Kidney capillary endothelial cell (primary cell): ENCODE measurements around the gene RYR1.

Source experiments
- DNase-seq: peaks from one replicate; pipeline ENCODE4 v3.0.0-alpha.2; 2018; ENCODE audit warnings: low spot score

The RYR1 gene

DNA sequence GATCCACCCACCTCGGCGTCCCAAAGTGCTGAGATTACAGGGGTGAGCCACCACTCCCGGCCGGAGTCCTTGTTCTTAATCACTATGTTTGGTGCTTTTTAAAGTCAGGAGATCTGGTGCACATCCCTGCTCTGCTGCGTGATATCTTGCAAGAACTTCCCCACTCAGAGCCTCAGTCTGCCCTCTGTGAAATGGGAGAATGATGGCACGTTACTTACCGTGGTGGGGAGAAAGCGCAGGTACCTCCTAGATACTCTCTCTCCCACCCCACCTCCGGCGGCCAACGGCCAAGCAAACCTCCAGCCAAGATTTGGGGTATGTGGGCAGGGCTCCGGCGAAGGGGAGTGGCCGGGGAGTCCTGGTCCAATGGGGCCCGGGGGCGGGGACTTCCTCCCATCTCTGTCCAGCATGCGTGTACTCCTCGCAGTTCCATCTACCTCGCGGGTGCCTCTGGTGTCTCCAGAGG is at the start of gene RYR1:
Gene RYR1 (plus strand): TSS at position 424 of the 466 bp plus-strand sequence. CDS start 139 bp downstream, outside the sequence.
- DNase-seq, result no peak

DNA sequence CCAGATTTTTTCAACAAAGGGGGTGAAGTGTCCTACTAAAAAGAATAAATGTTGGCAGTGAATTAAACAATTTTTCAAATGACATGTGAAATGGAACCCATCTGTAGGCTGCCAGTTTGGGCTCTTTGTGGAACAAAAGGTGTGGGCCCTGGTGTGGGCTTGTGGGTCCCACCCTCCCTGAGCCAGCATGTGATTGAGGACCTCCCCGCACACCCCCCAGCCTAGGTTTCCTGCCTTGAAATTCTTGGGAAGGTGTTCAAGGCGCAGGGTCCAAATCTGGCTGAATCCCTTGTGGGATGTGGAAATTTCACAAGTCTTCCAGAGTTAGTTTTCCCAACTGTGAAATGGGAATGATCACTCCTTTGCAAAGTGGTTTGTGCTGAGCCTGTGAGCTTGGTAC is 49.7 kb upstream of the RYR1 start:
- DNase-seq, result no peak

DNA sequence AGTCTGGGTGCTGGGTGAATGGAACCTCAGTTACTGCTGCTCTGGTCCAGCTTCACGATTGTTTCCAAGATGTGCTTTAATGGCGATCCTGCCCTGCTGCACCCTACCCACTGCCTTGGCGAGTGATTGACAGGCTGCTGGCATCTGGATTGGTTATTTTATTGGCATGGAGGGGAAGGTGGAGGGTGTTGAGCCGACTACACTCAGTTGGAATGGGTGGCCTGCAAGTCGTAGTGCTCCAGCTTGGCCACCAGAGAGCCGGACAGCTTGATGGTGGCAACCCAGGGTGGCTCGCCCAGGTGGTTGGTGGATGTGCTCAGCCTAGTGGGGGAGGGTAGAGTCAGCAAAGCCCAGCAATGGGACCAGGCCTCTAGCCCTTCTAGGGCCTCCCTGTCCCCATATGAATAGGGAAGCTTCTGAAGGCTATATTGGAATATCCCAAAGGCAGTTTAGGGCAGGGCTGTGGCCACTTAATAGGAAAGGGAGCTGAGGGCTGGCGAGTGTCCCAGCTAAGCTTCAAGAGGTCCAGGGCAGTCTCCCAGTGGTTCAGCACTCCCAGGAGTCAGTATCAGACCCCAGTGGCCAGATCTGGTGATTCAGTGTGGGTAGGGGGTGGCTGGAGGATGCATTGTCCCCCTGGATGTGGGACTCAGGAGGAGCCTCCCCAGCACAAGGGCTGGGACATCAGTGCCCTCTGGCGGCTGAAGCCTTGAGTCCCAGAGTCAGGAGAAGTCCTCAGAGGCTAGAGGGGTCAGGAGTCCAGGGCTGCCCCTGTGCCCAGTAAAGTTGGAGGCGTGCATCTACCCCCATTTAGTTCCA is 49.1 kb upstream of the RYR1 start:
- DNase-seq, result no peak

DNA sequence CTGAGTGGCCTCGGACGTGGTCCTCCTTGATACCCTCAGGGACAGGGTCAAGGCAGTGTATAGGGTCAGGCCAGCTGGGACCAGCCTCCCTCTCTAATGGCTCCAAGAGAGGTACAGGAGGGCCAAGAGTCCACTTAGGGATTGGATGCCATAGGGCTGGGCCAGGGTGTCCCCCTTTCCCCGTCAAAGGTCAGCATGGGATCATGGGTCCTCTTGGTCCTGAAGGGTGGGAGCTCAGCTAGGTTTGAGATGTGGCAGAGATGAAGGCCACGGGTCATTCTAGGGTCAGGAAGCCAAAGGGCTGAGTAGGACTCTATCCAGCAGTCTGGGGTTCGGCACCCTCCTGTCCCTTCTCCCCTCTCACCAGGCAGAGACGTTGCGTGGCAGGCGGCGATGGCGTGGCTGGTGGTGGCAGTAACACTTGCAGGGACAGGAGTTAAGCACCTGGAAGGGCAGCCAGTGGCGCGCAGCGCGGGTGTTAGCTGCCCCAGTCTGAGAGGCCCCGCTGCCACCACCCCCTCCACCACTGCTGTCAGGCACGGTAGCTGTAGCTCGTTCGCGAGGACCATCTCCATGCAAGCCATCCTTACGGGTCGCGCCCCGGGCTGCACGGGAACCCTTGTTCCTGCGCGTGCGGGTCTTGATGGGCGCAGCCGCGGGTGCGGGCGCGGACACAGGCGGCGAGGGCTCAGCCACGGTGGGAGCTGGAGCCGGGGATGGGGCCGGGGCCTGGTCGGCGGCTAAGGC is 48.3 kb upstream of the RYR1 start:
- no peak for DNase-seq

DNA sequence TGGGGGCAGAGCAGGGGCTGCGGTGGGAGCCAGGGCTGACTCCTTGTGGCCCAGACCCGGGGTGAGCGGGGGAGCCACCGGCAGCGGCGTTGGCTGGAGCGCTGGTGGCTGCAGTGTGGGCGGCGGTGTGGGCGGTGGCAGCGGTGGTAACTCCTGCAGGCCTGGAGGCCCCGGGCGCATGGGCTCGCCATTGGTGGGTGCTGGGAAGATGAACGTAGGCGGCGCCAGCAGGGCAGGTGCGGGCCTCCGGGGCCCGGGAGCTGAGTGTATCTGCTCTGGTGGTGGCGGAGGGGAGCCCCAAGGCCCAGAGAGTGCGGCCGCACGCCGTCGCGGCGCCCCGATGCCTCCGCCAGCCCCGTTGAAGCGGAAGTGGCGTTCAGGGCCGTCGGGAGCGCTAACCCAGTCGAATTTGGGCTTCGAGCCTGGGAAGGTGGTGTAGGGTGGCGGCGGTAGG is 47.7 kb upstream of the RYR1 start:
- DNase-seq, result no peak

DNA sequence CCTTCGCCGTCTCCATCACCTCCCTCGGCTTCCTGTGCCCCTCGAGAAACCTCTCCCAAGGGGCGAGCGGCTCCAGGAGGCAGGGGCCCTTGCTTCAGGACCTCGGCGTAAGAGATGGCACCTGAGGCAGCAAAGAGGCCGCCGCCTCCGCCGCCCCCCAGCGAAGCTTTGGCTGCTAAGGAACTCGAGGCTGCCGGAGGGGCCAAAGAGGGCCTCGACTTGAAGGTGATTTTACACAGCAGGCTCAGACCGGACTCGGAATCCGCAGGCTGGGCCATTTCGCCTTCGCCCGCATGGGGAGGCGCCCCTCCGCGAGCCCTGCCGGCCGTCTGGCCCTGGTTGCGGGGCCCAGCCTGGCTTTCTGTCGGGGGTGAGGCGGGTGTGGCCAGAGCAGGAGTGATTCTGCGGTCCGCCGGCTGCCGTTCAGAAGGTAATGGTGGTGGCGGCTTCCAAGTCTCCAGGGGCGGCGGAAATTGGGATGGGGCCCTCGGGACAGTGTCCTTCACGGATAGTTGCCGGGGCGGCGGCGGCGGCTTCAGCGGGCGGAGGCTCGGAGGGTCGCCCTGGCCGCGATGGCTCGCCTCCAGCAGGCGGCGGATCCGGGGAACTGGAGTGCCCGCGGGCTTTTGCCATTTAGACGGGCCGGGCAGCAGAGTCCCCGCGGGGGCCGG is 47.1 kb upstream of the RYR1 start:
- DNase-seq, result no peak

DNA sequence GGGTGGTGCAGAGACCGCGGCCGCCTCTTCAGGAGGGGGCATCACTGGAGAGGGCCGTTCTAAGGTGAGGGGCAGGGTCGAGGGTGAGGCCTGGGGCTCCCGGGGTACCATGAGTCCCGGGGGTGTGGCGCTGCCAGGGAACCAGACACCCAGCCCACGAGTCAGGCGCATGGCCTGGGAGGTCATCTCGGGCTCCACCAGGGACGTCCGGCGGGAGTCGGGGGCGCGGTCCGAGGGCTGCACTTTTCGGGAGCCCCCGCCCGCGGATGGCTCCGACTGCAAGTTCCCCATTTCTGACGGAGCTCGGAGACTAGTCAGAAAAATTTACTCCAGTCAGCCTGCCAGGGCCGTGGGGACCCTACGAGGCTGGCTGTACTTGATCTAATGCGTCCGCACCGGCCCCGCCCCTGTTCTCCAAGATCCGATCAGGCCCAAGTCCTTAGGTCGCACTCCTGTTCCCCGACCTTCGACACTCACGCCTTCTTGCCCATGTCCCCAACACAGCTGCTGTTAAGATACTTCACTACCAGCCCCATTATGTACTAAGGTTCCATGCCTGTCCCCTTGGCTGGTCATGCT is 46.4 kb upstream of the RYR1 start:
- no peak for DNase-seq

DNA sequence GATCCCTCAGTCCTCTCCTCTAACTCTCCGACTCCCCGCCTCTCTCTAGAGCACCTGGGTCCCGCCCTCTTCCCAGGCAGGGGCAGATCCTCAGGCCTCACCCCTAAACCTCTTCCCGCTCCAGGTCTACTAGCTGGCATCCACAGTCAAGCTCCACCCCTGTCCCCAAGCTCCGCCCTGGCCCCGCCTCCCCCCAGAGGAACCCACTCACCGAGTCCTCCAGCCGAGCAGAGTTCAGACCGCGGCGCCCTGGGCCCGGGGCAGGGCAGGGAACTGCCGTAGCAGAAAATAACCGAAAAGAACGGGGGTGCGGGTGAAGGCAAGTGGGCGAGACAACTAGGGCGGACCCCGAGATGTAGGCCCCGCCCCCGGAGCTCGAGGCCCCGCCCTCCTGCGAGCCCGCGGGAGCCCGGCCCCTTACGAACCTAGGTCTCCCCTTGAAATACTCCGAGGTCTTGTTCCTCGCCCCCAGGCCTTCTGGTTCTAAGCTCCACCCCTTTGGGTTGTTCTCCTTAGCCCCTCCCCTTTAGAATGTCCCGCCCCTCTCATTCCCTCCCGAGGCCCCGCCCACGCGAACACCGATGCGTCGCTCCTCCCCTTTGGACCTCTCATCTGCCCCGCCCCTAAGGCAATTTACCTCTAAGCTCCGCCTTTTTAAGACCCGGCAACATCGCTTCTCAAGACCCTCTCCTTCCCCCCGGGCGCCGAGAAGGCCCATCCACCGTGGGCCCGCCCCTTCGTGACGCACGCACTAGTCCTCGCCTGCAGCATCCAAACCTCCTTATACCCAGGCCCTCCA is 45.7 kb upstream of the RYR1 start, which contains the start of gene GGN:
Gene GGN (minus strand): TSS at position 485 of the 799 bp plus-strand sequence. CDS start 773 bp downstream, outside the sequence.
- peak; percentile 88 for DNase-seq

DNA sequence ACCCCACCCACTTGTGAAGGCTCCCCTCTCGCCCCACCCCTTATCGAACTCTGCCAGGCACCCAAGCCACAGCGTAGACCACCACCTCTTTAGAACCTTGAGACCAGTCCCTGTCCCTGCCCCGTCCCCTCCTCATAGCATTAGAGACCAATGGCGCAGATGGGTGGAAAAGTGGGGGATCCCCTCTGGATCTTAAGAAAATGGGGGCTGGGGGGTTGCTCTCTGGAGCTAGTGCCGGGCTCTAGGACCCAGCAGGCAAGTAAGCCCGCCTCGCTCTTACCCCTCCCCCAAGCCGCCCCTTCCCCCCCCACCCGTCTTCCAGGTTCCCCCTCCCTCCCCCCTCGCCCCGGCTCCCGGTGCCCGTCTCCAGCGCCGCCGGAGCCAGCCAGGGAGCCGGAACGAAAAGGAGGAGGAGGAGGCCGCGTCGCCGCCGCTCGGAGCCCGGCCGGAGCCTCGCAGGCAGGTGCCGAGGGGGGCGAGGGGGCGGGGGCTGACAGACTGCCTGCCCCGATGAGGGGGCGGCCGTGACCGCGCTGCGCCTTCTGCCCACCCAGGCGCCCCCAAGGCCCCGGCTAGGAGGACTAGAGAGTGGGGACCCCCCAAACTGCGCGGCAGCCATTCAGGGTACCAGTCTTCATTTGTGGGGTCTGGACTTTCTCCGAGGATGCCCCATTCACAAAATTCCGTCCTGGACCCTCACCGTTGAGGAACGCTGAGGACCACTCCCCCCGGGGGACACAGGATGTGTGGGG is 45.0 kb upstream of the RYR1 start, which contains the start of gene SPRED3:
Gene SPRED3 (plus strand): TSS at position 349 of the 752 bp plus-strand sequence. CDS start 1,606 bp downstream, outside the sequence.
- no peak for DNase-seq

DNA sequence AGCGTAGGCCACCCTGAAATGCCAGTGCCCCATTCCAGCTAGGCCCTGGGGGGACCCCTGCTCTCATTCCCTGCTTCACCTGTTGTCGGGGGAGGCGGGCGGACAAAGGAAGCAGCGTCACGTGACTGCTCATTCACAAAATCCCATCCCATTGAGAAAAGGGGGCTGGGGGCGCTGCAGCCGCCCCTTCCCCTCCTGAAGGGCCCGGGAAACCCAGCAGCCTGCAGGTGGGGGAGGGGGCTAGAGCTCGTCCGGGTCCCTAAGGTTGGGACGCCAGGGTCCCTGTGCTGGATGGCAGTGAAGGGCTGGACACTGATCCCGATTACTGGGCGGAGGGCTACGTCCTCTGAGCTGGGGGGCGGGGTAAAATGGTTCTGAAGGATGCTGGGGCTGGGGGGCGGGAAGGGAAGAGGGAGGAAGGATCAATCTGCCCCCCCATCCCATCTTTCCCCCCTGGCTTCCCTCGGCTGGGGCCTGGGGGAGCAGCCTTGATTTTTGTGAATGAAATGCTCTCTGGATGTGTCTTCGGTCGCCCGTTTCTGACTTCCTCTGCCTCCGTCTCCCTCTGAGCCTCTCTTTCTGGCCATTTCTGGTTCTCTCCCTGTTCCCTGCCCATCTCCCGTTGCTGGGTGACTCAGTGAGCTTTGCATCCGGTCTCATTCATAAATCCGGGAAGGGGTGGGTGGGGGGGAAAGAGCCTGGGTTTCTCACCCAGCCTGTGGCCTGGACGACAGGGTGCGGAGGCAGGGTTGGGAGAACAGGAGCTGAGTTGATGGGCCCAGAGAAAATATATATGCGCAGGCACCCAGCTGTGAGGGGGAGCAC is 44.2 kb upstream of the RYR1 start:
- DNase-seq, result peak; percentile 81

DNA sequence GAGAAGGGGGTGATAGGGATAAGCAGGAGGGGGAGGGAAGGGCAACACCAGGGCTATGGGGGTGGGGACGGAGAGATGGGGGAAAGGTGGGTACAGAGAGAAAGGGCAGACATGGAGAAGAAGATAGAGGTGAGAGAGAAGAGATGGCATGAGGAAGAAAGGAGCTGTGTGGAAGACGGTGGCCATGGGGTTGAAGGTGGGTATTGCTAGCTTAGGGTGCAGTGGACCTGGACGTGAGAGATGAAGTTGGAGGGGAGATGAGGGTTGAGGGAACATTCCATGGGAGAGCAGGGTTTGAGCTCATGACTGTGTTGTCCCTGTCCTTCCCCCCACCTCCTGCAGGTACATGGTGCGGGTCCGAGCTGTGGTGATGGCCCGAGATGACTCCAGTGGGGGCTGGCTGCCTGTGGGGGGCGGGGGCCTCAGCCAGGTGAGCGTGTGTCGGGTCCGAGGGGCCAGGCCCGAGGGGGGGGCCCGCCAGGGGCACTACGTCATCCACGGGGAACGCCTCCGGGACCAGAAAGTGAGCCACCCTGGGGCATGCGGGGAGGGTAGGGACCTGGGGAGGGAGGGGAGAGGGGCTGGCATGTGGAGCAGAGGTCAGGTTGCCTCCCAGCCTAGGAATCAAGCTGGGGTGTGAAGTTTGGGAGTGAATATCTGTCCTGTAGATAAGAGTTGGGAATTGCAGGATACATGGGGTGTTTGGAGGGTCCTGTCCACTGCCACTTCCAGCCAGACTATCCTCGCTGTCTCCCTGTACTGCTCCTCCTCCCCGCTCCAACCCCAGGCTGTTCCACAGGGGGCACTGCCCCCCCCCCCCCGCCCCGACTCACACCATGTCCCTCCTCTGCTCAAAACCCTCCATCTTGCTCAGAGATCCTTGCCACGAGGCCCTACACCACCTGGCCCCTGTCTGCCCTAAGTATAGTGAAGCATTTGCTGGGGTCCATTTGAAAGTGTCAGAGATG is 43.2 kb upstream of the RYR1 start:
- DNase-seq, result no peak

DNA sequence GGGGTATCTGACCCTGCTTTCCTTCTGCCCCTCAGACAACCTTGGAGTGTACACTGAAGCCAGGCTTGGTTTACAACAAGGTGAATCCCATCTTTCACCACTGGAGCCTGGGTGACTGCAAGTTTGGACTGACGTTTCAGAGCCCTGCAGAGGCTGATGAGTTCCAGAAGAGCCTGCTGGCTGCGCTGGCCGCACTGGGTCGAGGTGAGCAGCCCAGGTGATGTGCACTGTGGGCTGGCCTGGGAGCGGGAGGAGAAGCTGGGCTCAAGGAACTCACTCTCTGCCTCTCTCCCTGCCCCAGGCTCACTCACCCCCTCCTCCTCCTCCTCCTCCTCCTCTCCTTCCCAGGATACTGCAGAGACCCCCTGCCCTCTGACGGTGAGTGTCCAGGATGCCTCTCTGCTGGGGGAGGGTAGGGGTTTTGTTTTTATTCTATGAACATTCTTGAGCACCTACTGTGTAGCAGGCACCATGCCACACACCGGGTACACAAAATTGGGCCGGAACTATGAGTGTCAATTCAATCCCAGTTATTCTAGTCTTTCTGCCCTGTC is 41.5 kb upstream of the RYR1 start:
- DNase-seq, result no peak

DNA sequence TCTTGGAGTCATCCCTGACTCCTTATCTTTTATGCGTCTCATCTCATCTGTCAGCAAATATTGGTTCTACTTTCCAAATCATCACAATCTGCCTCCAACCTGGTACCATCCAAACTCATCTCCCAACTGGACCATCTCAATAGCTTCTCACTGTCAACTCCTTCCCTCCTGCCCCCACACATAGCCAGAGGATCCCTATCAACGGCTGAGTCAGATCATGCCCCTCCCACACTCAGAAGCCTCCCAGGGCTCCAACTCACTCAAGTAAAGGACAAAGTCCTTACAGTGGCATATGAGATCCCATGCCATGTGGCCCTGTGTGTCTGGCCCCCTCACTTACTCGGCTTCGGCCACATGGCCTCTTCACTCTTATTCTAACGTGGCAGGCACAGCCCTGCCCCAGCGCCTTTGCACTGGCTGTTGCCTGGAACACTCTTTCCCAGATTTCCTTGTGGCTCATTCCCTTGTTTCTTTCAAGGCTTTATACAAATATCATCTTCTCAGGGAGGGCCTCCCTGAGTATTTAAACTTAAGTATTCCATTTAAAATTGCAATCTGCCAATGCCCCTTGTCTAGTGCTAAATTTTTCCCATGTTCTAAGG is 40.7 kb upstream of the RYR1 start:
- no peak for DNase-seq

DNA sequence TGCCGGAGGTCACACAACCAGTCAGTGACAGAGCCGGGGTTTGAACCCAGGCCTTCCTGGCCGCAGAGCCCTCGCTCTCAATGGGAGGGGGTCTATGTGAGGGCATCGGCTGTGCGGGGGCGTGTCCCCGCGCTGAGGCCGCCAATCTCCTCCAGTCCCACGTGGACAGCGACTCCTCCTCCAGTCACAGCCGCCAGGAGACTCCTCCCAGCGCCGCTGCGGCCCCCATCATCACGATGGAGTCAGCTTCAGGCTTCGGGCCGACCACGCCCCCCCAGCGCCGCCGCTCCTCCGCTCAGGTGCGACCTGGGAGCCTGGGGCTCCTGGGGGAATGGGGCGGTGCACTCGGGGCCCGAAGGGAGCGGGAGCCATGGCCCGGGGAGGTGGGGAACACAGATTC is 39.0 kb upstream of the RYR1 start:
- no peak for DNase-seq

DNA sequence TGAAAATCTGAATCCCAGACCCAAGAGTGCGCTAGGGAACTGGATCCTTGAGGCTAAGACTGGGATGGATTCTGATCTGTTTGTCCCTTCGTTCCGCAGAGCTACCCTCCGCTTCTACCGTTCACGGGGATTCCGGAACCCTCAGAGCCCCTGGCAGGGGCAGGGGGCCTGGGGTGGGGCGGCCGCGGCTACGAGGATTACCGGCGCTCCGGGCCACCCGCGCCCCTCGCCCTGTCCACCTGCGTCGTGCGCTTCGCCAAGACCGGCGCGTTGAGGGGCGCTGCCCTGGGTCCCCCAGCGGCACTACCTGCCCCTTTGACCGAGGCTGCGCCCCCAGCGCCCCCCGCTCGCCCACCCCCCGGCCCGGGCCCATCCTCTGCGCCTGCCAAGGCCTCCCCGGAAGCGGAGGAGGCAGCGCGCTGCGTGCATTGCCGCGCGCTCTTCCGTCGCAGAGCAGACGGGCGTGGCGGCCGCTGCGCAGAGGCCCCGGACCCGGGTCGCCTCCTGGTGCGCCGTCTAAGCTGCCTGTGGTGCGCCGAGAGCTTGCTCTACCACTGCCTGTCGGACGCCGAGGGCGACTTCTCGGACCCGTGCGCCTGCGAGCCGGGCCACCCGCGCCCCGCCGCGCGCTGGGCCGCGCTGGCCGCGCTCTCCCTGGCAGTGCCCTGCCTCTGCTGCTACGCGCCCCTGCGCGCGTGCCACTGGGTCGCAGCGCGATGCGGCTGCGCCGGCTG is 37.9 kb upstream of the RYR1 start:
- no peak for DNase-seq

DNA sequence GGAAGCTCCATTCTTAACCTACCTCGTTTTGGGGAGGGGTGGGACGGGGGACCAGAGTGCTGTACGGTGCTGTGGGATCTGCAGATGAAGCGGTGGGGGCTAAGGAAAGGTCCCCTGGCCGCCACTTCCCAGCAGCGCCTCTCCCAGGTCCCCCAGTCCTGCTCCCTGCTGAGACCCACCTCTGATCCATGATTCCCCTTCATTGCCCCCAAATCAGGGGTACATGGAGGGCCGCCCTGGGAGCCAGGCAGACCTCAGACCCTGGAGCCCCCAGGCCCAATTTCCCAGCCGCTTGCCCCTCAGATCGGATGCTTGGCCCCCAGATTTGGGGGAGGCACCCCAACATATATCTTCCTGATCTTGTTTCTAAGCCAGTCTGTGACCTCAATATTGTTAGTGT is 34.4 kb upstream of the RYR1 start:
- DNase-seq, result no peak

DNA sequence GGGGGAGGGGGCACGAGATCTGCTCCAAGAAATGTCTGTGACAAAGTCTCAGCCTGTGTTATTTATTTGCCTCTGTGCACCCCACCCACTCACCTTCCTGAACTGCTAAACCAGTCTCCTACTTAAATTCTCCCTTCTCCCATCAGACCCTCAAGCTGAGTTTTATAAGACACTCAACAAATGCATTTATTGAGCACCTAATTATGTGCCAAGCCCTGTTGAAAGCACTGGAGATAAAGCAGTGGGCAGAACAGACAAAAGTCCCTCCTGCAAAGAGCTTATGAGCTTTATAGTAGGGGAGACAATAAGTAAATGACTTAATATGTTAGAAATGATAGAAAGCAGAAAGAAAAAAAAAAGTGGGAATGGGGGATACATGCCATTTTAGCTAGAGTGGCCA is 34.0 kb upstream of the RYR1 start:
- no peak for DNase-seq
